ENCODE measurements around the gene MSRB2.

Gene MSRB2

GRCh38 chr10:23106331-23107072 is 11.1 kb downstream of the MSRB2 start:
- FAIRE-seq, result no peak
- no peak for DNase-seq (ENCODE audit: insufficient read length, low spot score)

GRCh38 chr10:23110722-23111516 is 15.5 kb downstream of the MSRB2 start:
- DNase-seq (ENCODE audit: insufficient read length, low spot score) (no peak), FAIRE-seq (no peak)

- FAIRE-seq (no peak), DNase-seq (ENCODE audit: insufficient read length, low spot score) (no peak)
These were observed 16.3 kb downstream of the MSRB2 start for GRCh38 chr10:23111517-23112286.

- FAIRE-seq, result no peak
- no peak for DNase-seq (ENCODE audit: insufficient read length, low spot score)
These were observed 19.0 kb downstream of the MSRB2 start for GRCh38 chr10:23114228-23114850.

GRCh38 chr10:23116486-23117205 is 21.3 kb downstream of the MSRB2 start:
- FAIRE-seq, result no peak
- DNase-seq (ENCODE audit: insufficient read length, low spot score), result no peak

GRCh38 chr10:23120001-23120934 is 24.9 kb downstream of the MSRB2 start:
- DNase-seq (ENCODE audit: insufficient read length, low spot score) (no peak), FAIRE-seq (no peak)

GRCh38 chr10:23121135-23121534 is 25.8 kb downstream of the MSRB2 start:
- FAIRE-seq (no peak), DNase-seq (ENCODE audit: insufficient read length, low spot score) (no peak)

GRCh38 chr10:23136462-23136861 is 41.1 kb downstream of the MSRB2 start:
- DNase-seq (ENCODE audit: insufficient read length, low spot score), result no peak
- FAIRE-seq, result no peak

- DNase-seq (ENCODE audit: insufficient read length, low spot score) (no peak), FAIRE-seq (no peak)
These were observed 44.3 kb downstream of the MSRB2 start for GRCh38 chr10:23139677-23140076.

- FAIRE-seq, result no peak
- DNase-seq (ENCODE audit: insufficient read length, low spot score), result no peak
These were observed 46.6 kb downstream of the MSRB2 start for GRCh38 chr10:23141995-23142394.

GRCh38 chr10:23146258-23146657 is 50.9 kb downstream of the MSRB2 start:
- no peak for DNase-seq (ENCODE audit: insufficient read length, low spot score)
- FAIRE-seq, result no peak

- no peak for FAIRE-seq
- DNase-seq (ENCODE audit: insufficient read length, low spot score), result no peak
These were observed 51.7 kb downstream of the MSRB2 start for GRCh38 chr10:23147035-23147434.

GRCh38 chr10:23148214-23148613 is 52.8 kb downstream of the MSRB2 start:
- FAIRE-seq (no peak), DNase-seq (ENCODE audit: insufficient read length, low spot score) (no peak)

- no peak for DNase-seq (ENCODE audit: insufficient read length, low spot score)
- no peak for FAIRE-seq
These were observed 54.7 kb downstream of the MSRB2 start for GRCh38 chr10:23150091-23150490.

- FAIRE-seq (no peak), DNase-seq (ENCODE audit: insufficient read length, low spot score) (no peak)
These were observed 55.2 kb downstream of the MSRB2 start for GRCh38 chr10:23150610-23151009.

GRCh38 chr10:23151071-23151470 is 55.7 kb downstream of the MSRB2 start:
- no peak for DNase-seq (ENCODE audit: insufficient read length, low spot score)
- no peak for FAIRE-seq

GRCh38 chr10:23155169-23155568 is 59.8 kb downstream of the MSRB2 start:
- DNase-seq (ENCODE audit: insufficient read length, low spot score) (no peak), FAIRE-seq (no peak)

GRCh38 chr10:23156447-23157150 is 61.2 kb downstream of the MSRB2 start:
- DNase-seq (ENCODE audit: insufficient read length, low spot score) (no peak), FAIRE-seq (no peak)
